Choroid plexus epithelial cell (primary cell): ENCODE results near the gene CEP295NL.

Experiments
- DNase-seq: peaks from one replicate; pipeline ENCODE4 v3.0.0-alpha.2; 2010; ENCODE audit warnings: low read depth
- H3K4me3 ChIP-seq: 2 replicates; pipeline ENCODE4 v1.5.1; 2011; ENCODE audit warnings: low read depth, mild to moderate bottlenecking, control low read depth, low read length, moderate library complexity
- TF ChIP-seq, protein P1 (sequence below): conservative IDR thresholded peaks from 2 replicates; pipeline ENCODE4 v1.5.1; 2011; ENCODE audit warnings: low read depth, mild to moderate bottlenecking, control low read depth, inconsistent platforms, low read length, moderate library complexity

Gene CEP295NL, protein sequence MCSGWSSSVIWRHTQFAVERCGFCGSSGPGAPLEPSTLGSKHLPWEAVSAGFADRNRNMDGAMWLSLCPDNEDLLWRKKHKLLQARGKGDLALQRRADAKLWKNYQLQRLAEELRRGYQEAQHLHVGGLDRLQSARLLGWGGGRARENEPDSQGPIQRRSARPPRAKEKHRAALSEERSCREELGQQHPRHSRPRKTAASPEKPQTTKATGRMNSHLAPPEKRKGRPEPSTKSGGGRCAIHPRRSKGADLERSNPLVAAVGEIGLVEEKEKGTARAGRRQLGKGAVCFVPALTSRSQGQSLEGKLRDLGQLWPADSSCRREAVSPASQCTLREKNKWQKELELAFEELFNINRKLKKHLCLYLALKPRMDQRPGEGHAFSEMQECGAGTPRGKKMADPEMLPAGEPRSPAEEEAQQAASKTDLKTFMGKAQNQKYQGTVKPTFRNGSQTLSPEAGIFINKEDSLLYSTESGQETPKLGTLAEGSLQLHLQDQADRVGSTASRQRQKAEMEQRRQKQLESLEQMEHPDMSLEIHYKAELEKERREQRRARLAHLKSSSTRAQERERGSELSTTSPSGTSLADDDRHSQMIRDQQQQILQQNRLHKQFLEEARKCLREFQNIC

DNA sequence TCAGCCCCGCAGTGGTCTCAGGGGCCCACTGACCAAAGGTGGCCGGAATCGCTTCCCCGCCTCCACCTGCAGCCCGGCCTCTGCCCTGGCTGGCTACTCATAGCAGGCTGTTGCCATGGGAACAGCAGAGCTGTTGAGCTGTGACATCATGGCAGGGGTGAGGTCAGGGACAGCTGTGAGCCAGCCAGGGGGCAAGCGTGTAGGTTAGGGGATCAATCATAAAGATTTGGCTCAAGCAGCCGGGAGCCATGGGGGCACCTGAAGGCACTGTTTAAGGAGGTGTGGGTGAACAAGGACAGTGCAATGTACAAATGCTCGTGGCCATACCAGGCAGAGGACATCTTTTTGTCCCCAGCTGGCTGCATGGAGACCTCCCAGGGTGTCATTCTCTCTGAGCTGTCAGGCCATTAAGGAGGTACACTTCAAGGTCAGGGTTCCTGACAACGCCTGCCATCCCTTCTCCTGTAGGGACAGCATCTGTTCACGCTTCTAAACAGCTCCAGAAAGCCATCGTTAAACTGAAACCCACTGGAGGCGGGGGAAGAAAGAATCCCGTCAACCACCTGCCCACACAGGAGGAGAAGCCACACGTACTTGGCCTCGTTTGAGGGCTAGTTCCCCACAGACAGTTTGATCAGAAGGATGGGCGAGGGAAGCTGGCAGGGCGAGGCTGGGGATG lies at the start of gene CEP295NL:
Gene CEP295NL, minus strand, starts transcription at position 101 of the 679 bp plus-strand sequence. CDS start 1,373 bp downstream, outside the sequence.
- peak; percentile 56 for DNase-seq
- TF ChIP-seq, protein P1, sequence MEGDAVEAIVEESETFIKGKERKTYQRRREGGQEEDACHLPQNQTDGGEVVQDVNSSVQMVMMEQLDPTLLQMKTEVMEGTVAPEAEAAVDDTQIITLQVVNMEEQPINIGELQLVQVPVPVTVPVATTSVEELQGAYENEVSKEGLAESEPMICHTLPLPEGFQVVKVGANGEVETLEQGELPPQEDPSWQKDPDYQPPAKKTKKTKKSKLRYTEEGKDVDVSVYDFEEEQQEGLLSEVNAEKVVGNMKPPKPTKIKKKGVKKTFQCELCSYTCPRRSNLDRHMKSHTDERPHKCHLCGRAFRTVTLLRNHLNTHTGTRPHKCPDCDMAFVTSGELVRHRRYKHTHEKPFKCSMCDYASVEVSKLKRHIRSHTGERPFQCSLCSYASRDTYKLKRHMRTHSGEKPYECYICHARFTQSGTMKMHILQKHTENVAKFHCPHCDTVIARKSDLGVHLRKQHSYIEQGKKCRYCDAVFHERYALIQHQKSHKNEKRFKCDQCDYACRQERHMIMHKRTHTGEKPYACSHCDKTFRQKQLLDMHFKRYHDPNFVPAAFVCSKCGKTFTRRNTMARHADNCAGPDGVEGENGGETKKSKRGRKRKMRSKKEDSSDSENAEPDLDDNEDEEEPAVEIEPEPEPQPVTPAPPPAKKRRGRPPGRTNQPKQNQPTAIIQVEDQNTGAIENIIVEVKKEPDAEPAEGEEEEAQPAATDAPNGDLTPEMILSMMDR, result no peak
- H3K4me3 ChIP-seq, result no peak within 1 kb of the TSS

DNA sequence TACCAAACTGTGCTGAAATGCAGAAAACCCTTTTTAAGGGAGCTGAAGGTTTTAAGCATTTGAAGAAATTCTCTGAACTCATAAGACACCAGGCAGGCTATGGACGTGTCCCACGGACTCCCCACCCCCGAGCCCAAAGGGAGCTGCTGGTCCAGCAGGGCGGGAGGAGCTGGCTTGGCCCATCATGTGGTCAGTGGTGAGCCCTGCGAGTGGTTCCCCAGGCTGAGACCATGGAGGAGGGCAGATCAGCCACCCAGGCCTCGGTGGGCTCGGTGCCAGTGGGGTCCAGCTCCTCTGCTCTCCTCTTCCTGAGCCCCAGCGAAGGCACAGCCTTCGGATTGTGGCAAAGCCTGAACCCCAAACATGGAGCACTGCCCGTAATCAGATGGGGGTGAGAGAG lies 49.7 kb upstream of the CEP295NL start:
- TF ChIP-seq, protein P1, result no peak
- no peak overlapping the region for H3K4me3 ChIP-seq
- DNase-seq, result peak; percentile 25

DNA sequence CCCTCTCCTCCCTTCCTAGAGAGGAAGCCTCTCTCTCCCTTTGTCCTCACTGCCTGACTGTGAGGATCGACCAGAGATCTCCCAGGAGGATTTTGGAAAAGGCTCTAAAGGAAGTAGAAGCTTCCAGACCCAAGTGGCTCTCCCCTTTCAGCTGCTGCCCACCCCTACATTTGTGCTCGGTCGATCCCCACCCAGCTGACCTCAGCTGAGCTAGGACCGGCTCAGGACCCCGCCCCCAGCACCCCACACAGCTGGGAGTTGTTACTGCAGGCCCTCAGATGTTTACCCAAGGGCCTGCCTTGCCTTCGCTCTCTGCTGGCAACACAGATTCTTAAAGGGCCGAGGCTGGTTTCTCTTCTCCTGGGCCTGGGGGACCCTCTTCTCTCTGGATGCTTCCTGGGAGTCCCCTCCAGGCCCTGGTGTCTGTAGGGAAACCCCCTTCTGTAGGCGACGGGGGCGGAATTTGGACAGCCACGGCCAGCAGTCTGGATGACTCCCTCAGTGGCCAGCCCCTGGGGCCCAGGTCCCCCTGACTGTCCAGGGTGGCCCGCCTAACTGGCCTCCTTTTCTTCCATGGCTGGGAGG lies 49.1 kb upstream of the CEP295NL start:
- DNase-seq, result peak; percentile 65
- no peak overlapping the region for H3K4me3 ChIP-seq
- TF ChIP-seq, protein P1, result peak; percentile 10

DNA sequence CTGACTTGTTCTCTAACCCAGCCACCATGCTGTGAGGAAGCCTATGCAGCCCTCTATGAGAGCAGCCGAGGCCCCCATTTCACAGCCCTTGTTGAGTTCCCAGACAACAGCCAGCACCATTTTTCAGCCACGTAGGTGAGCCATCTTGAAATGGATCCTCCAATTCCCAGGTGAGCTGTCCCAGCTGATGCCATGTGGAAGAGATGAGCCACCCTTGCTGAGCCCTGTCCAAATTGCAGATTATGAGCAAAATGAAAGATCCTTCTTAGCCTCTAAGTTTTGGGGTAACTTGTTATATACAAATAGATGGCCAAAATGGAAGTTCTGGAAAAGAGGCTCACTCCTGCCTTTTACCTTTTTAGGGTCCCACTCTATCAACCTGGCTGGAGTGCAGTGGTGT lies 47.9 kb upstream of the CEP295NL start:
- no peak for DNase-seq
- no peak overlapping the region for H3K4me3 ChIP-seq
- TF ChIP-seq, protein P1, result no peak

DNA sequence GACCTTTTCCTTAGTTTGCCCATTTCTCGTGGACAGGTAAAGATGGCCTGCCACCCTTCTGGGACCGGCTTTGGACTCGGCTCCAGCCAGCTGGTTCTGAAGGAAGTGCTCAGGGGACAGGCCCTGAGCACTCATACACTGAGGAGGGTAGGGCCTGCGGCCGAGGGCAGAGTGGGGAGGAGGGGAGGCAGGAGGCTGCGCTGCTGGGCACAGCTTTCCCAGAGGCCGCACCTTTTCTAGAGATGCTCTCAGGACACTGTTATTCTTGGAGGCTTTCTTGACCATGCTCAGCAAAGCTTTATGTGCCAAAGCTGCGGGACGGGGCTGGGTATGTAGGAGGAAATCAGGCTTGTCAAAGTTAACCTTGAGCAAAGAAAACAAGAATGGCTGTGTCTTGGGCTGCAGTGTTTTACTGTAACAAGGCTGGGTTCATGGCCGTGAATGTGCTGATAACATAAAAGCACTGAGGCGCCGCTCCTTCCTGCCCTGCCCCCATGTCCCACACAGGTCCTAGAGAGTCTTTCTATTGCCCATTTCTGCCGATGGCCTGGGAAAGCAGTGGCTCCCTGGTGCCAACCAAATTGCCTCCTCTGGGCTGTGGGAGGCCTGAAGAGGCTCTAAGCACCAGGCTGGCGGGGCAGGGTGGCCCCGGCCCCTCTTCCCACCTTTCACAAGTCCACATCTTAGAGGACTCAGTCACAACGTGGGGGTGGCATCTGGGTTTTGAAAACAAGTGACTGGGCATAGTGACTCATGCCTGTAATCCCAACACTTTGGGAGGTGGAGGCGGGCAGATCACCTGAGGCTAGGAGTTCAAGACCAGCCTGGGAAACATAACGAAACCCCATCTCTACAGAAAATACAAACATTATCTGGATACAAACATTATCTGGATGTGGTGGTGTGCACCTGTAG lies 44.5 kb upstream of the CEP295NL start:
- TF ChIP-seq, protein P1, result no peak

DNA sequence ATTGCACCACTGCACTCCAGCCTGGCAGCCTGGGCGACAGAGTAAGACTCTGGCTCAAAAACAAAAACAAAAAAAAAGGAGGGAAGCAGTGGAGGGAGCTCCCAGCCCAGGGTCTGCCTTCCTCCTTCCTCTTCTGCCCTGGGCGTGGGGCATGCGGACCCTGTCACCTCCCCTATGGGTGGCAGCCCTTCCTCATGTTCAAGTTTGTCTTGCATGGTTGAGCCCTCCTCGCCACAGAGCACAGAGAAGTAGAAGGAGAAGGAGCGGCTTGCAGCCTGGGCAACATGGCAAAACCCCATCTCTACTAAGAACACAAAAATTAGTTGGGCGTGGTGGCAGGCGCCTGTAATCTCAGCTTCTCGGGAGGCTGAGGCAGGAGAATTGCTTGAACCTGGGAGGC lies 43.6 kb upstream of the CEP295NL start:
- TF ChIP-seq, protein P1, result no peak
- no peak for DNase-seq
- no peak overlapping the region for H3K4me3 ChIP-seq

More for the DNA sequence above, 44.5 kb upstream of the CEP295NL start:
- DNase-seq, result no peak
- H3K4me3 ChIP-seq, result no peak overlapping the region
